GM10847 (cell line): ENCODE data around the gene TAMALIN.

Source experiments
- POLR2A ChIP-seq: IDR thresholded peaks from 2 replicates; pipeline ENCODE4 v1.6.1; 2011; ENCODE audit not compliant: insufficient read length; ENCODE audit errors: extremely low read depth

The TAMALIN gene

GRCh38 chr12:52052468-52053186 lies 45.9 kb downstream of the TAMALIN start:
- no peak for TF ChIP-seq POLR2A

GRCh38 chr12:52053536-52054209 lies 46.9 kb downstream of the TAMALIN start:
- TF ChIP-seq POLR2A: no peak

- no peak for TF ChIP-seq POLR2A
Observed at GRCh38 chr12:52054231-52054832, 47.6 kb downstream of the TAMALIN start.

- TF ChIP-seq POLR2A: no peak
Observed at GRCh38 chr12:52054833-52055730, 48.3 kb downstream of the TAMALIN start.

- no peak for TF ChIP-seq POLR2A
Observed at GRCh38 chr12:52055731-52056711, 49.3 kb downstream of the TAMALIN start.

- no peak for TF ChIP-seq POLR2A
Observed at GRCh38 chr12:52056801-52057637, 50.3 kb downstream of the TAMALIN start.

GRCh38 chr12:52057638-52058576 lies 51.2 kb downstream of the TAMALIN start:
- no peak for TF ChIP-seq POLR2A

GRCh38 chr12:52058631-52059361 lies 52.0 kb downstream of the TAMALIN start:
- no peak for TF ChIP-seq POLR2A

GRCh38 chr12:52059582-52060497 lies 53.1 kb downstream of the TAMALIN start:
- no peak for TF ChIP-seq POLR2A

- no peak for TF ChIP-seq POLR2A
Observed at GRCh38 chr12:52060498-52061177, 53.9 kb downstream of the TAMALIN start.
